ENCODE results near the gene MAB21L4.
A peak's percentile ranks its signal among the peaks of the same experiment; 100 is the strongest.

The MAB21L4 gene

GRCh38 chr2:240888130-240888889 is 7.6 kb downstream of the MAB21L4 start:
- H3K4me3 ChIP-seq (ENCODE audit: low read depth, low read length) = no peak overlapping the region
- DNase-seq (ENCODE audit: low read depth) = no peak
- TF ChIP-seq, protein P1, sequence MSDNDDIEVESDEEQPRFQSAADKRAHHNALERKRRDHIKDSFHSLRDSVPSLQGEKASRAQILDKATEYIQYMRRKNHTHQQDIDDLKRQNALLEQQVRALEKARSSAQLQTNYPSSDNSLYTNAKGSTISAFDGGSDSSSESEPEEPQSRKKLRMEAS (IDR thresholded peaks at IDR 0.05; ENCODE audit: low read depth, low read length) = no peak
- TF ChIP-seq CTCF (IDR thresholded peaks at IDR 0.05; ENCODE audit: low read depth, low read length) (no peak), MYC (IDR thresholded peaks at IDR 0.05; ENCODE audit: low read depth, low read length) (no peak), POLR2A (IDR thresholded peaks at IDR 0.05; ENCODE audit: extremely low read depth, insufficient read length) (no peak)

- TF ChIP-seq POLR2A (IDR thresholded peaks at IDR 0.05; ENCODE audit: extremely low read depth, insufficient read length) (no peak), MYC (IDR thresholded peaks at IDR 0.05; ENCODE audit: low read depth, low read length) (no peak), CTCF (IDR thresholded peaks at IDR 0.05; ENCODE audit: low read depth, low read length) (no peak)
- TF ChIP-seq, protein P1 (IDR thresholded peaks at IDR 0.05; ENCODE audit: low read depth, low read length) = no peak
- DNase-seq (ENCODE audit: low read depth) = no peak
- no peak overlapping the region for H3K4me3 ChIP-seq (ENCODE audit: low read depth, low read length)
Measured at GRCh38 chr2:240887631-240888030, 8.3 kb downstream of the MAB21L4 start.

GRCh38 chr2:240886678-240887609 is 9.0 kb downstream of the MAB21L4 start:
- no peak overlapping the region for H3K4me3 ChIP-seq (ENCODE audit: low read depth, low read length)
- no peak for TF ChIP-seq CTCF (IDR thresholded peaks at IDR 0.05; ENCODE audit: low read depth, low read length)
- no peak for TF ChIP-seq MYC (IDR thresholded peaks at IDR 0.05; ENCODE audit: low read depth, low read length)
- no peak for TF ChIP-seq POLR2A (IDR thresholded peaks at IDR 0.05; ENCODE audit: extremely low read depth, insufficient read length)
- TF ChIP-seq, protein P1 (IDR thresholded peaks at IDR 0.05; ENCODE audit: low read depth, low read length) = no peak
- DNase-seq (ENCODE audit: low read depth) = no peak

GRCh38 chr2:240886023-240886565 is 9.9 kb downstream of the MAB21L4 start:
- no peak overlapping the region for H3K4me3 ChIP-seq (ENCODE audit: low read depth, low read length)
- peak; percentile 58 for DNase-seq (ENCODE audit: low read depth)
- TF ChIP-seq MYC (IDR thresholded peaks at IDR 0.05; ENCODE audit: low read depth, low read length) (no peak), CTCF (IDR thresholded peaks at IDR 0.05; ENCODE audit: low read depth, low read length) (no peak), POLR2A (IDR thresholded peaks at IDR 0.05; ENCODE audit: extremely low read depth, insufficient read length) (no peak)
- TF ChIP-seq, protein P1 (IDR thresholded peaks at IDR 0.05; ENCODE audit: low read depth, low read length) = no peak

- DNase-seq (ENCODE audit: low read depth) = no peak
- TF ChIP-seq POLR2A (IDR thresholded peaks at IDR 0.05; ENCODE audit: extremely low read depth, insufficient read length) (no peak), CTCF (IDR thresholded peaks at IDR 0.05; ENCODE audit: low read depth, low read length) (no peak), MYC (IDR thresholded peaks at IDR 0.05; ENCODE audit: low read depth, low read length) (no peak)
- TF ChIP-seq, protein P1 (IDR thresholded peaks at IDR 0.05; ENCODE audit: low read depth, low read length) = no peak
- H3K4me3 ChIP-seq (ENCODE audit: low read depth, low read length) = no peak overlapping the region
Measured at GRCh38 chr2:240885566-240885965, 10.4 kb downstream of the MAB21L4 start.
